GM12892 (cell line): ENCODE measurements around the gene KIZ.

Source experiments
- POLR2A ChIP-seq: IDR thresholded peaks from 2 replicates; pipeline ENCODE4 v1.6.1; 2011; ENCODE audit warnings: low read depth, low read length, control low read depth
- POLR2AphosphoS5 ChIP-seq: IDR thresholded peaks from 2 replicates; pipeline ENCODE4 v1.6.1; 2011; ENCODE audit warnings: low read depth, low read length, control low read depth
- TAF1 ChIP-seq: IDR thresholded peaks from 2 replicates; pipeline ENCODE4 v1.6.1; 2011; ENCODE audit warnings: low read depth, mild to moderate bottlenecking, control low read depth, low read length, borderline replicate concordance

- TF ChIP-seq POLR2A (no peak), TAF1 (no peak), POLR2AphosphoS5 (no peak)
Observed at GRCh38 chr20:21262812-21263211, 136.9 kb downstream of the KIZ start.
